Calu3 (cell line): ENCODE data around the gene SYNE2. TPM values are rescaled to one million over a fixed set of nuclear protein-coding genes. Genes with fewer than 3 reads are reported as not detected.
A peak's percentile ranks its signal among the peaks of the same experiment; 100 is the strongest.

Experiments used
- BruUV-seq: library from RNA; stranded (reverse); fragments of 400-500 nt; replicated peaks from 2 replicates; lab custom pipeline; 2021; lab: Mats Ljungman, UMichigan
- CTCF ChIA-PET: fragments of 300-600 bp; sonication (Branson Sonifier 250); formaldehyde crosslinking; loops from one replicate; lab custom pipeline; 2022; ENCODE audit warnings: antibody characterized with exemption; lab: Charles Lee
- DNase-seq: peaks from one replicate; pipeline ENCODE4 v3.0.0; 2022
- H3K27ac Mint-ChIP-seq: one replicate; pipeline ENCODE4 v1.8.0; 2022; ENCODE audit warnings: mixed read lengths; ENCODE audit not compliant: unreplicated experiment
- H3K27me3 Mint-ChIP-seq: one replicate; pipeline ENCODE4 v1.8.0; 2022; ENCODE audit warnings: mixed read lengths; ENCODE audit not compliant: unreplicated experiment
- H3K36me3 Mint-ChIP-seq: one replicate; pipeline ENCODE4 v1.8.0; 2022; ENCODE audit warnings: mild to moderate bottlenecking, moderate library complexity, mixed read lengths; ENCODE audit not compliant: insufficient read depth, unreplicated experiment
- H3K4me1 Mint-ChIP-seq: one replicate; pipeline ENCODE4 v1.8.0; 2022; ENCODE audit warnings: mild to moderate bottlenecking, low read depth, mixed read lengths; ENCODE audit not compliant: unreplicated experiment
- H3K4me3 Mint-ChIP-seq: one replicate; pipeline ENCODE4 v1.8.0; 2022; ENCODE audit warnings: mild to moderate bottlenecking, low read depth, moderate library complexity, mixed read lengths; ENCODE audit not compliant: unreplicated experiment
- H3K9me3 Mint-ChIP-seq: one replicate; pipeline ENCODE4 v1.8.0; 2022; ENCODE audit warnings: low read depth, mixed read lengths; ENCODE audit not compliant: unreplicated experiment
- CTCF ChIP-seq: fragments of 200-600 bp; IDR thresholded peaks from one replicate; pipeline ENCODE4 v1.8.0; 2022; ENCODE audit warnings: antibody characterized with exemption; ENCODE audit not compliant: unreplicated experiment
- intact Hi-C: fragments of 100-400 bp; cut with micrococcal nuclease; formaldehyde crosslinking; loops from one replicate; pipeline ENCODE4 v1.10.0; 2022; ENCODE audit not compliant: unreplicated experiment
- total RNA-seq: library from RNA; stranded (reverse); gene quantifications from 2 replicates; pipeline ENCODE4 v1.2.3, GENCODE V29; 2022

The SYNE2 gene
- total RNA-seq, 1 experiment from 2014 or later: 171 TPM

- Mint-ChIP-seq H3K27me3 (no peaks in the 10 kb centered on the region), H3K27ac (no peak overlapping the region), H3K36me3 (peaks cover 14% of the 10 kb centered on the region), H3K9me3 (peaks cover 8% of the 10 kb centered on the region), H3K4me1 (peaks cover 18% of the 10 kb centered on the region), H3K4me3 (peak overlapping the region; percentile 38)
- TF ChIP-seq CTCF: no peak
- intact Hi-C loops: loop anchor here (2.0 kb wide), 2 partner anchors 29 to 59 kb away; no protein-coding TSS in a partner anchor
- no peak for DNase-seq
- CTCF ChIA-PET: interaction anchor here (1.0 to 2.1 kb wide), 5 partner anchors 10 to 71 kb away, joined by 3 to 8 read pairs (median 8); partner anchors contain the start of gene SYNE2
- BruUV-seq: no TSS peak
Measured at GRCh38 chr14:63923422-63923752, 70.6 kb downstream of the SYNE2 start.

GRCh38 chr14:63924375-63924774 is 71.6 kb downstream of the SYNE2 start:
- H3K4me3 Mint-ChIP-seq: no peak overlapping the region
- peaks cover 14% of the 10 kb centered on the region for H3K36me3 Mint-ChIP-seq
- no peaks in the 10 kb centered on the region for H3K27me3 Mint-ChIP-seq
- H3K27ac Mint-ChIP-seq: no peak overlapping the region
- TF ChIP-seq CTCF: no peak
- CTCF ChIA-PET: no interaction called here
- no TSS peak for BruUV-seq
- DNase-seq: no peak
- H3K9me3 Mint-ChIP-seq: peaks cover 8% of the 10 kb centered on the region
- intact Hi-C loops: no loop called here
- H3K4me1 Mint-ChIP-seq: peaks cover 18% of the 10 kb centered on the region

DNA sequence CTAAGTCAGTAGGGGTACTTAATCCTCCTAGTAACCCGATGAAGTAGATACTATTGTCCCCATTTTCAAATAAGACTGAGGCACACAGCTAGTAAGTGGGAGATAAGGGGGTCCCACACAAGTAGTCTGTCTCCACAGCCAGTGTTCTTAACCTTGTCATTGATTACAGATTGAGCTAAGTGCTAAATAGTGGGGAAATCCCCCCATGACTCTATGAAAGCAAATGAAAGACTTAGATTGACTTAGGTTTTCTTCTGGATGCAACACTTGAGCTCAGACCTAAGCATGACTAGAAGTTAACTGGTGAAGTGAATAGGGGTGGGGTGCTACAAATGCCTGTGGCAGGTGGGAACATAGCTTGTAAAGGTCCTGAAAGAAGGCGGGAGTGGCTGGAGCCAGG is 73.8 kb downstream of the SYNE2 start:
- no peak for DNase-seq
- no peak for TF ChIP-seq CTCF
- intact Hi-C loops: no loop called here
- peak overlapping the region; percentile 75 for H3K27ac Mint-ChIP-seq
- CTCF ChIA-PET: no interaction called here
- peaks cover 8% of the 10 kb centered on the region for H3K9me3 Mint-ChIP-seq
- H3K4me1 Mint-ChIP-seq: peaks cover 18% of the 10 kb centered on the region
- peaks cover 17% of the 10 kb centered on the region for H3K36me3 Mint-ChIP-seq
- no peak overlapping the region for H3K4me3 Mint-ChIP-seq
- no peaks in the 10 kb centered on the region for H3K27me3 Mint-ChIP-seq
- BruUV-seq: no TSS peak

DNA sequence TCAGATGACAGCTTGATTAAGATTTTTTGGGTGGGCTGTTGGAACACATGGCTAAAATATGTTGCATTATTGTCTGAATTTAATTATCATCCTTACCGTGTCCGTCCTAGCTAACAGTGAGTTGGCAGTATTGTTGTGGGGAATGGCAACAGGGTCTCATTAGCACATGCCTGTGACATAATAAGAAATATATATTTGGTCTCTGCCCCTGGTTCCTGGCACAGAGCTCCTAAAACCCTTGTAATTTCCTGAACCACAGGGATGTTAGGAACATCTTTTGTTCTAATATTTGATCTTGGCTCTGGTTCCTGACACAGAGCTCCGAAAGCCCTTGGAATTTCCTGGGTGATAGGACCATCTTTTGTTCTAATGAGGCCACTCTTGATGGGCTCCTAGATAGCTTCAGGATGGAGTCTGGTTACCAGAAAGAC is 76.0 kb downstream of the SYNE2 start:
- no peak for DNase-seq
- H3K4me1 Mint-ChIP-seq: peaks cover 19% of the 10 kb centered on the region
- CTCF ChIA-PET: no interaction called here
- no peak overlapping the region for H3K27ac Mint-ChIP-seq
- intact Hi-C loops: no loop called here
- TF ChIP-seq CTCF: no peak
- H3K4me3 Mint-ChIP-seq: no peak overlapping the region
- no TSS peak for BruUV-seq
- H3K27me3 Mint-ChIP-seq: no peaks in the 10 kb centered on the region
- peaks cover 8% of the 10 kb centered on the region for H3K9me3 Mint-ChIP-seq
- H3K36me3 Mint-ChIP-seq: peaks cover 15% of the 10 kb centered on the region
